Uterus (tissue), 4 donors: Measurements from ENCODE around the gene GSC2. TPM values are rescaled to one million over a fixed set of nuclear protein-coding genes. Genes with fewer than 3 reads are reported as not detected.

Experiments used
- DNase-seq, 2 donors: peaks; one replicate each; pipeline ENCODE4 v3.0.0-alpha.2; 2019 to 2020
- H3K27ac ChIP-seq, 2 donors: fragments of 200-600 bp; sonication (generic); 1 replicate in 1 of 2; 2 replicates in 1 of 2; pipeline ENCODE4 v1.5.1; 2016 to 2018
- H3K27me3 ChIP-seq, 2 donors: fragments of 200-600 bp; sonication (generic); one replicate each; pipeline ENCODE4 v1.5.1; 2018 to 2019; ENCODE audit warnings: control low read depth in 1 of 2
- H3K36me3 ChIP-seq, 2 donors: fragments of 200-600 bp; sonication (generic); one replicate each; pipeline ENCODE4 v1.5.1; 2019; ENCODE audit warnings: control low read depth in 1 of 2
- H3K4me1 ChIP-seq, 2 donors: fragments of 200-600 bp; sonication (generic); one replicate each; pipeline ENCODE4 v1.5.1; 2018 to 2019; ENCODE audit warnings: control low read depth in 1 of 2
- H3K4me3 ChIP-seq, 2 donors: fragments of 200-600 bp; sonication (generic); 1 replicate in 1 of 2; 2 replicates in 1 of 2; pipeline ENCODE4 v1.5.1; 2018 to 2019; ENCODE audit warnings: mild to moderate bottlenecking in 1 of 2
- H3K9me3 ChIP-seq, 2 donors: fragments of 200-600 bp; sonication (generic); one replicate each; pipeline ENCODE4 v1.5.1; 2019; ENCODE audit warnings: control low read depth in 1 of 2
- POLR2A ChIP-seq, 2 donors: fragments of 450-650 bp; IDR thresholded peaks; one replicate each; pipeline ENCODE4 v1.6.1; 2016; ENCODE audit warnings: antibody characterized with exemption in 2 of 2, mild to moderate bottlenecking in 1 of 2, moderate library complexity in 1 of 2
- intact Hi-C: fragments of 100-400 bp; cut with DNase I; formaldehyde crosslinking; loops from one replicate; pipeline ENCODE4 v1.15.1; 2023; ENCODE audit warnings: low total_unique reads
- total RNA-seq, 4 donors: library from RNA; depleted of rRNA in 3 of 4; stranded (reverse); fragments of >200 nt in 3 of 4; gene quantifications; one replicate each; pipeline versions ENCODE4 v1.1.0 to v1.2.4, GENCODE V29; 2014 to 2023
- donor health status: DM: yes; HTN: yes; CAD: no.

Gene GSC2
- total RNA-seq, 4 donors from 2014 or later = not detected

DNA sequence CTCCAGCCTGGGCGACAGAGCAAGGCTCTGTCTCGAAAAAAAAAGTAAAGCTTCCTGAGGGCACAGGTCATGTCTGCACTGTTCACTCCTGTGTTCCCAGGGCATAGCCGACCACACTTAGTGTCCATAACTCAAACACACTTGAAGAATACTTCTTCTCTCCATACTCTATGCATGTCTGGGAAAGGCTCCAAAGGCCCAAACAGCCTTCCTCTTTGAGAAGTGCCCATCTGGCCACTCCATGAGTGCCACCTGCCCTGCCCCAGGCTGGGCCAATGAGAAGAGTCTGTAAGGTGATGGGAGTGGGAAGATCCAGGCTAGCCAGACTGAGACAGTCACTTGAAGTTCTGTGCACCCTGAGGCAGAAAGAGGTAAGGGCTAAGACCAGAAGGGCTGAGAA, 52.6 kb downstream of the GSC2 start:
- Histone ChIP-seq H3K4me1 (no peaks in the 10 kb centered on the region), H3K4me3 (no peak overlapping the region), H3K27me3 (no peaks in the 10 kb centered on the region), H3K27ac (no peak overlapping the region), H3K36me3 (no peaks in the 10 kb centered on the region), H3K9me3 (no peaks in the 10 kb centered on the region)
- TF ChIP-seq POLR2A (IDR thresholded peaks at IDR 0.05) = no peak
- intact Hi-C loops = no loop called here
- no peak for DNase-seq

Other genes with a start within 250 kb of the GSC2 start
- gene DGCR6, start 244.0 kb downstream of the GSC2 start, total RNA-seq = 1 to 10 TPM in 3 of 4 donors, not detected in 1; 1.8 to 2.9 (median 1.9) TPM
- 1 to 10 TPM in 3 of 4 donors, not detected in 1; 1.0 to 3.7 (median 2.6) TPM for gene PRODH, start 214.0 kb downstream of the GSC2 start, total RNA-seq
- 10 to 100 TPM; 18.2 to 88.9 (median 47.6) TPM for gene DGCR2, start 27.9 kb downstream of the GSC2 start, total RNA-seq
- gene TSSK2, start 19.0 kb downstream of the GSC2 start, total RNA-seq = under 1 TPM in 1 of 4 donors, not detected in 3; 0.30 TPM
- 10 to 100 TPM in 3 of 4 donors, 1 to 10 TPM in 1; 7.4 to 14.6 (median 12.3) TPM for gene ESS2, start 5.6 kb downstream of the GSC2 start, total RNA-seq
- gene SLC25A1, start 28.4 kb upstream of the GSC2 start, total RNA-seq = 10 to 100 TPM in 3 of 4 donors, 1 to 10 TPM in 1; 4.7 to 42.7 (median 27.3) TPM
- 10 to 100 TPM in 2 of 4 donors, 1 to 10 TPM in 2; 1.0 to 20.5 (median 11.4) TPM for gene CLTCL1, start 141.4 kb upstream of the GSC2 start, total RNA-seq